Skeletal muscle cell (primary cell): ENCODE data around the gene PPP5C.
"Not testable (repeated sequence)": the region's sequence is repeated elsewhere in the genome, so short reads cannot be mapped to it uniquely, and the experiment has no call there.

Experiments used
- DNase-seq: peaks from one replicate; pipeline ENCODE4 v3.0.0-alpha.2; 2010; ENCODE audit warnings: low read depth
- H3K4me3 ChIP-seq: 2 replicates; pipeline ENCODE4 v1.5.1; 2011; ENCODE audit warnings: low read depth, mild to moderate bottlenecking, control low read depth, low read length, moderate library complexity

Gene PPP5C

DNA sequence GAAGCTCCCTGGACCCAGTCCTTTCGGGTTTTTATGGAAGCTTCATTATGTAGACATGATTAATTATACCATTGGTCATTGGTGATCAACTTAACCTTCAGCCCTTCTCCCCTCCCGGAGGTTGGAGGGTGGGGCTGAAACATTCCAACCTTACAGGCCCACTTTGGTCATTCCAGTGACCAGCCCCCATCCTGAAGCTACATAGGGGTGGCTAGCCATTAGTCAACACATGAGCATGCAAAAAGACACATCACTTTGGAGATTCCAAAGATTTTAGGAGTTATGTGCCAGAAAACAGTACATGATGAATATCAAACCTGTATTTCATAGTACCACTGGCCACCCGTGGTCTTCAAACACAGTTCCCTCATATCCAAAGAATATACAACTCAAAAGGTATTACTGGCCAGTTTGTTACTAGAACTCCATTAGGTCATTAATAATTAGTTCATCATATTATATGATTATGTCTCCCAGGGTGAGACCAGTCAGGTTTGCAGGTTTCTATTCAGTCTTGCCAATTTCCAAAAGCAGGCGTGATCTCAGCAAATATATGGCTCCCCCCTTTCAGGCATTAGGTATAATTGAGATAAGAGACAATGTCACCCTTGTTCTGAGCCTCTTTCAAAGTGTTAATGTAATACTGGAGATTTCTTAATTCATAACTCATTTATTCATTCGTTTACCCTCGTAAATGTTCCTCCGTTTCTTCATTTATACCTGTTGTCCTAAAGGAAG lies 11.1 kb downstream of the PPP5C start:
- H3K4me3 ChIP-seq = no peak overlapping the region
- DNase-seq = no peak

DNA sequence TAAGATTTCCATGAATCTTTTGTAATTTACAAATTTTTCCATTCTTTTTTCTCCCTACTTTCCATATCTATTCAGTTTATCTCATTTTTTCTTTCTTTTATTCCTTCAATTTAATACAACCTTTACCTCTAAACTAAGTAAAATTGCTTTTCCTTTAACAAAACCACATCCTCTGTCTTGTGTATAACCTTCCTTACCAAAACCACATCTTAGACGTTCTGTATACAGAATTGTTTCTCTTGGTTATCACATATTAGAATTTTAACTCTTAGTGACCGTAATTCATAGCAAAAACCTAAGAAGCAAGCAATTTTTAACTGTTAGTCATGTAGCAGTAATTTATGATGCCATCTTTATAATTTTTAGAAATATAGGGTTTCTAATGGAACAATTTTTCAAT lies 15.0 kb downstream of the PPP5C start:
- no peak for DNase-seq
- H3K4me3 ChIP-seq = no peak overlapping the region

DNA sequence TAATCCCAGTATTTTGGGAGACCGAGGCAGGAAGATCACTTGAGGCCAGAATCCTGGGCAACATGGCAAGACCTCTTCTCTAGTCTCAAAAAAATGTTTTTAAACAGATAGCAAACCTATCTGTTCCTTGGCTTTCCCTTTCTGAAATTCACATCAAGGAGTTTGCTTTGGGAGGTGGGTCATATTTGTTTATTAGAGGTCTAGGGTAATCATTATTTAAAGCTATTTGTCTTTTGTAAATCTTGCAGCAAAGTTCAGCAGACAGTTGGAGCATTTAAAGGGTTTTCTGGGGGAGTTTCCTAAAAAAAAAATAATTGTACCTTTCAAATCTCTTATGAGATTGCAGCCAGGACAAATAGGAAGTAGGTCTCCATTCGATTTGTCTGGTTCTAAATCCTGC lies 17.5 kb downstream of the PPP5C start:
- no peak overlapping the region for H3K4me3 ChIP-seq
- no peak for DNase-seq

DNA sequence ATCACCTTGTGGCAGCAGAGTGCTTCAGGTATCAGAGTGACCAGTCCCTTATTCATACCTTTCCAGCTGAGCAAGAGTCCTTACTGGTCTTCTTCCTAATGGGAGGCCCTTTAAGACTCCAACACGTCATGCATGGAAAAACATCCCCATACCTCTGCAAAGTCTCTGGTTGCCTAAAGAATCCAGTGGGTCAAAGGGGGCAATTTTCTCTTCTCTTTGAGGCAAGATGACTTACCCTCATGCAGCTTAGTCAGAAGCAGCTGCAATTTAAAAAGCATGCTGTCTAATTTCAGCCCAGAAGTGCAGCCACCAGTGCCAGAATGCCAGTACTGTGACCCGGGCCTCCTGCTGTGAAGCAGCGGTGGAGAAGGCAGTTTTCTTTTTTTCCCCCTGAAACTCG lies 18.7 kb downstream of the PPP5C start:
- no peak overlapping the region for H3K4me3 ChIP-seq
- DNase-seq = no peak

DNA sequence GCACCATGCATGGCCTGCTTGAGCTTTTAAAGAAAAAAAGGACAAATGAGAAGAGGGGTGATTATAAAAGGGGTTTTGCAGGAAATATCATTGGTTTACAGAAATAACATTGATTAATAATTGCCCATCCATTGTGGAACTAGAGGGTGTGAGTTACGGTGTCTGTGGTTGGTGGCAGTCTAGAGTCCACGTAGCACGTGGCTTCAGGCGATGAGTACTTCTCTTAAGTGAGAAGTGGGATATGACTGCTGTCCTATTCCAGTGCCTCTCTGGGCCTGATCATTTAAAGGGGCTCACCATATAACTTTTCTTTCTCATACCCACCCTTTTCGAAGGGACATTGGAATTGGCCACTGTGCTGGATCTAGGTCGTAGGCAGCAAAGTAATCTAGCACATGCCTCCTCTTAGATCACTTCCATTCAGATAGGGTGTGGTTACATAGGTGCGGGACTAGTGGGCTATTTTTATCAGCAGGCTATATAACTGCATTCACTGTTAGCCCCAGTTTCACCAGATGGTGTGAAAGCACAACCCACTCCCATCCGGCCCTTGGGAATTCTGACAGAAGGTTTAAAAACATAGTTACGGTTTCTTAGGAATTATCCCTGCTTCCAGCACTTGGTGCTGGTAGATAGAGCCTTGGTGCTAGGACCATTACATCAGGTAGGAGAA lies 19.9 kb downstream of the PPP5C start:
- DNase-seq = no peak
- H3K4me3 ChIP-seq = no peak overlapping the region

DNA sequence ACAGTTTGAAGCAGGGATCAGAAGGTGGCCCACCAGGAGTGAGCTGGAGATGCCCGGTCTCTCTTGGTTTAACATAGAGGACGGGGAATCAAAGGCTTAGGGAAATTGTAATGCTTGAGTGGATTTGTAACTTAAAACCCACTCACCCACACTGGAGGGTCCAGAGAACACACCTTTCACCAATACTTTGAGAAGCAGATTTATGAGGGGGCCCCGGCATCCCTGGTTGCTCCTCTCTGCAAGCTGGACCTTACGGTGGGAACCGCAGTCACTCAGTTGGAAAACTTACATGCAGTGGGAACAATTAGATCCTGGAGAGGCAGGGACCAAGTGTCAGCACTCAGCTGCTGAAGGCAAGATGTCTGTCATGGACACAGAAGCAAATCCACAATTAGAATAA lies 20.5 kb downstream of the PPP5C start:
- no peak for DNase-seq
- H3K4me3 ChIP-seq = no peak overlapping the region

DNA sequence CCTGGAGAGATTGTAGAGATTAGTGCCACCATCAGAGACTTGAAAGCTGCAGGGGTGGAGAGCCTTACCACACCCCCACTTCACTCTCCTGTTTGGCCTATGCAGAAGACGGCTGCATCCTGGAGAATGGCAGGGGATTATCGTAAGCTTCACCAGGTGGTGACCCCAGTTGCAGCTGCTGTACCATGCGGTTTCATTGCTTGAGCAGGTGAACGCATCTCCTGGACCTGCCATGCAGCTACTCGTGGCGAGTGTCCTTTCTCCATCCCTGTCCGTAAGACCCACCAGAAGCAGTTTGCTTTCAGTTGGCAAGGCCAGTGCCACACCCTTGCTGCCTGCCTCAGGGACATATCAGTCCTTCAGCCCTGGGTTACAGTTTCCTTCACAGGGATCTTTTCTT lies 21.2 kb downstream of the PPP5C start:
- H3K4me3 ChIP-seq = no peak overlapping the region
- DNase-seq = no peak

DNA sequence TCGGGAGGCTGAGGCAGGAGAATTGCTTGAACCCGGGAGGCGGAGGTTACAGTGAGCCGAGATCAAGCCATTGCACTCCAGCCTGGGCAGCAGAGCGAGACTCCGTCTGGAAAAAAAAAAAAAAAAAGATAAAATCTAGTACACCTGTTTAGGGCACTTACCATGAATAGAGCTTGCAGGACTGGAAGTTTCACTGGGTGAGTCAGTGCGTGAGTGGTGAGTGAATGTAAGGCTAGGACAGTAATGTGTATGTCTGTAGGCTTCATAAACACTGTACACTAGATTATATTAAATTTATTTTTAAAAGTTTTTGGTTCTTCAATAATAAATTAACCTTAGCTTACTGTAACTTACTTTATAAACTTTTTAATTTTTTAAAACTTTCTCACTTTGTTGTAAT lies 22.9 kb downstream of the PPP5C start:
- no peak overlapping the region for H3K4me3 ChIP-seq
- DNase-seq = no peak

DNA sequence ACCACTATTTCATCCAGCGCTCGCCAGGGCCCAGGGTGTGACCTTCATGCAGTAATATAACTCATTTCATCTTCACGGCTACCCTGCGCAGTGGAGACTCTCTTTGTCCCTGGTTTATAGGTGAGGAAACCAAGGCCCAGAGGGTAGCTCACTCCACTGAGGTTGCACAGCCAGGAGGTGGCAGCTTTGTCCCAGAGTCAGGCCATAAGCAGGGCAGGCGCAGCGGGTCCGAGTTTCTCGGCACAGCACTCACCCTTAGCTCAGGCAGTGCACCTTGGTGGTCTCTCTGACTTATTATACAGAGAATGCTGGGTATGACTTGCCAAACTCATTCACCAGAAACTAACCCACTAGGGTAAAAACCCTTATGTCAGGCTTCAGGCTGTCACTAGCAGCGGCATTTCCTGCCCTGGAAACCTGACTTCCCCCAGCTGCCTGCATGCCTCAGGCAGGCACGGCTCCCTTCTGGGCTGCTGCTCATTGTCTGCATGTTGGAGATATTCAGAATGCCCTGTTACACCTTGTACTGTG lies 24.5 kb downstream of the PPP5C start:
- DNase-seq = no peak
- no peak overlapping the region for H3K4me3 ChIP-seq

DNA sequence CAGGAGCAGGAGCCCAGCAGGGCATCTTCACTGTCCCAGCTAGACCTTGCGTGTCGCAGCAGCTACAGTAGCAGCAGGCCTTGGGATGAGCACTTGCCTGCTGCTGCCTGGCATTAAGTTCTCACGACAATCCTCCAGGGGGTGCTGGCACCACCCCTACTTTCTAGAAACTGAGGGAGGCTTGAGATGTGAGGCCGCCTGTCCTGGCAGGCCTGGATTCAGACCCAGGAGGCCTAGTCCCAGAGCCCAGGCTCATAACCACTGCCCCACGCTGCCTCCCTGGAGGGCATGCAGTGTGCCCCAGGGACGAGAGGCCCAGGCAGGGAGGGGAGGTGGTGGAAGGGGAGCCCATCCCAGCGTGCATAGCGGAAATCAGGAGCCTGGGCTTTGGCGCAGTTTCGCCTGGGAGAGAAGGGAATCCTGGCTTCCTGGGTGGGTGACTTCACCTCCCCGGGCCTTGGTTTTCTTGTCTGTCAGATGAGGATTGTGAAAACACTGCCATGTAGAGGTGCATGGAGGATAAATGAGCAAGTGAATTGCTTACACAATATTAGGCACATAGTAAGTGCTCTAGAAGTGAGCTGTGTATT lies 26.1 kb downstream of the PPP5C start:
- no peak for DNase-seq
- no peak overlapping the region for H3K4me3 ChIP-seq

DNA sequence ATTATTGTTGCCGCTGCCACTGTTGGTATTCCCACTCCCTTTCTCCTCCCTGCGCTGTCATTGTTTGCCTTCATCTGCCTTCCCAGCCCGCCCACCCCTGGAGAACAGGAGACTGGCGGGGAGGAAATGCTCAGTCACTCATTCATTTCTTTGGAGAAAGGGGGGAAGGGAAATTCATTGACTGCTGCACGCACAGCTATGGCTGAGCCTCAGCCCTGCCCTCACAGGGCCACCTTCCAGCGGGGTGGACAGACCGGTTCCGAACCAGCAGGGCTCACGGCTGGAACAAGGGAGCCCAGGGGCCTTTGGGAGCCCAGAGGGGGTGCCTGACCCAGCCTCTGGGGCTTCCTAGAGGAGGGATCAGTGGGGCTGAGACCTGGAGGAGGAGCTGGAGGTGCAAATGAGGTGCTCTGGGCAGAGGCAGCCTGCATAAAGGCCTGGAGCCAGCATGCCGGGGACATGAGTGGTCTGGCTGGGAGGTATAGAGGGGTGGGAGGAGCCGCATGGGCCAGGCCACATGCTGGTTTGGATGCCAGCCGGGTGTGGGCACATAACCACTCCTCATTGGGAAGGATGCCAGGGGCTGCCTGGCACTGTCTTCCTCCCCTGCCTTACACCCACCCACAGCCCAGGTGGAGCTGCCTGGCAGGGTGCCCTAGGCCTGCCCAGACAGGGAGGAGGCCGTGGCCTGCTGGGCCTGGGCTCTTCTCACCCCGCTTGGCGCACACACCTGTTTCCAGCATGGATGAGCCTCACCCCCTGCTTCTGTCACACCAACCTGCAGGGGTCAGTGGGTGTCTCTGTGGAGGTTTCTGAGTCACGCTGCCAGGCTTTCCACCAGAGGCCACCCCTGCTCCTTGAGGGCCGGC lies 26.8 kb downstream of the PPP5C start:
- H3K4me3 ChIP-seq = no peak overlapping the region
- DNase-seq = no peak

DNA sequence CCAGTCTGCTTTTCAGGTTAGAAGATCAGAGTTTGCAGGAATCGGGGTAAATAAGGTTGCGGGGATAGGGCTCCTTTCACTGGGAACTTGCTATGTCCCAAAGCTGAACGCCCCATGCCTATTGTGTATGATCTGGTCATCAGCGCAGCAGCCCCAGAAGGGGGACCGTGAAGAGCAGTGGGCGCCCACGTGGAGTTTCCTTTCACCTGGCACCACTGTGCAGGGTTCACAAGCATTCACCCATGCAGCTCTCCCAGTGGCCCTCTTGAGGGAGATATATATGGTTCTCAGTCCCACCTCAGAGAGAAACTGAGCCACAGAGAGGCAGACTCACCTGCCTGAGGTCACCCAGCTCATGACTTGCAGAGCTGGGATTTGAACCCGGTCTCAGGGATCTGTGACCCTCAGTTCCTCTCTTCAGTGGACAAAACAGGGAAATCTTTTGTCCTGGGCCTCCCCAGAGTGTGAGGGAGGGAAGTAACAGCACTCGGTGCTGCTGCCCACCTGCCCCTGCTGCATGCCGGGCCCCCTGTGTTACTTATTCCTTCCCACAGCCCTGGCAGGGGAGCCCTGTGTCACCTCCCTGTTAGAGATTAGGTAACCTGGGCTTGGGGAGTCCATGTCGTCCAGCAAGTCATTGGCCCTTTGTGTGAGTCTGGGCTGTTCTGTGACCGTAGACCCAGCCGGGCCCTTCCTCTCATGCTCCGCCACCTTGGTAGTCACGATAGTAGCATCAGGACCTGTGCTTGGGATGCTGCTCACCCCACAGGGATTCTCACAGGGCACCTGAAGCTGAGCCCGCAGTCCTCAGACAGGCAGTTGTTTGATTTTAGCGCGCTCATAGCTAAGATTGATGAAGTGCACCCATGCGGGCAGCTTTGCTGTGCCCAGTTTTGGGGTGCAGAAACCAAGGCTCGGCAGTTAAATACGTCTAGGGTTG lies 27.9 kb downstream of the PPP5C start:
- DNase-seq = no peak
- H3K4me3 ChIP-seq = no peak overlapping the region

DNA sequence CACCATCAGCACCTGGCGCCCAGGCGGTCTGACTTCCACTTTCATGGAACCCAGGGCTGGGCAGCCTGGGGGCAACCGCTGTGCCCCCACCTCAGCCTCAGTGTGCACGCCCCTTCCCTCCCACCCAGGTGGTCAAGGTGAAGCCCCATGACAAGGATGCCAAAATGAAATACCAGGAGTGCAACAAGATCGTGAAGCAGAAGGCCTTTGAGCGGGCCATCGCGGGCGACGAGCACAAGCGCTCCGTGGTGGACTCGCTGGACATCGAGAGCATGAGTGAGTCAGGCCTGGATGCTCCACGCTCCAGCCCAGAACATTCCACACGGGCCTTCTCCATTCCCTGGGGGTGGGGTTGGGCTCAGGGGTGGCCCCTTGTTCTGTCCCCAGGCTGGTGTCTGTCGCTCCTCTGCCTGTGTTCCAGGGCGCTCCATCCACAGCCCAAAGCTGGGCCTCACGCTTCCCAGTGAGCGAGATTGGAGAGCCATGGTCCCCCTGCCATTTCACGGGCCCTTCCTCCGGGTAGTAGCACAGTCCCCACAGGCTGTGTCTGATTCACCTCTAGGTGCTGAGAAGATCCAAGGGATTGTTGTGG lies 28.7 kb downstream of the PPP5C start:
- H3K4me3 ChIP-seq, DNase-seq: not testable (repeated sequence)

DNA sequence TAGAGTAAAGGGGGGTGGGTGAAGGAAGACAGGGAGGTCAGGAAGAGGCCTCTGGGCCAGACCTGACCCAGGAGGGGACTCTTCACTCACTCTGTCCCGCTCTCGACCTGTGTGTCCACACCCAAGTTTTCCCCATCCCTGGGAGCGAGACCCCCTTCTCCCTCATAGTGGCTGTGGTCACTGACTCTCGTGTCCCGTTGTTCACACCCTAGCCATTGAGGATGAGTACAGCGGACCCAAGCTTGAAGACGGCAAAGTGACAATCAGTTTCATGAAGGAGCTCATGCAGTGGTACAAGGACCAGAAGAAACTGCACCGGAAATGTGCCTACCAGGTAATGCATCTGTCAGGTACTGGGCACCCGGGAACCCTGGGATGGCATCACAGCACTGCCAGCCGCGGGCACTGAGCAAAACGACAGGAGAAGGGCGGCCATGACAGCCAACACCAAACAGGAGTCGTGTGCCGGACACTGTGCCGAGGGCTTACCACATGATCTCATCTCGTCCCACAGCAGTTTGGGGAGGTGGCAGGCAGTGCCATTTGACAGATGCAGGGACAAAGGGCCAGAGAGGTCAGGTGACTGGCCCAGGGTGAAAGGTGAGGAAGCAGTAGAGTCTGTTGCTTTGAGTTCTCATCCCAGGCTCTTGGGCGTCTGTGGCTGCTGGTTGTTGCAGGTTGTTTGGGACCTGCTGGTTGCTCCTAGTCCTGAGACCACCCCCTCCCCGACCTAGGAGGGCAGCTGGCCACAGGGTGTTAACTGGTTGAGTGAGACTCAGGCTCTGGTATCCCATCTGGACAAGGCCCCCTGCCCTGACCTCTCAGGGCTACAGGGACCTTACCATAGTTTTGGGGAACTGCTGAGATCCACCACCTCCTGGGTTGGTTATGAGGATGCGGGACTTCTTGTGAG lies 29.6 kb downstream of the PPP5C start:
- DNase-seq = no peak
- H3K4me3 ChIP-seq = no peak overlapping the region

DNA sequence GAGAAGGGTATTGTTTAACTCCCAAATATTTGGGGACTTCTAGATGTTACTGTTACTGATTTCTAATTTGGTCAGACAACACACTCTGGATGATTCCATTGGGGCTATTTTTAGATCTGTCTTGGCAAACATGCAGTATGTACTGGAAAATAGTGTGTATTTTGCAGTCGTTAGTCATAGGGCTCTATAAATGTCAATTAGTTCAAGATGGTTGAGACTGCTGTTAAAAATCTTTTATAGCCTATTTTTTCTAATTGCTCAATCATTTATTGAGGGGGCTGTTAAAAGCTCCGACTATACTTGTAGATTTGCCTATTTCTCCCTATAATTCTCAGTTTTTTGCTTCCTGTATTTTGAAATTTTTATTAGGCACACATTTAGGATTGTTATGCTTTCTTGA lies 31.4 kb downstream of the PPP5C start:
- DNase-seq = peak; percentile 52

DNA sequence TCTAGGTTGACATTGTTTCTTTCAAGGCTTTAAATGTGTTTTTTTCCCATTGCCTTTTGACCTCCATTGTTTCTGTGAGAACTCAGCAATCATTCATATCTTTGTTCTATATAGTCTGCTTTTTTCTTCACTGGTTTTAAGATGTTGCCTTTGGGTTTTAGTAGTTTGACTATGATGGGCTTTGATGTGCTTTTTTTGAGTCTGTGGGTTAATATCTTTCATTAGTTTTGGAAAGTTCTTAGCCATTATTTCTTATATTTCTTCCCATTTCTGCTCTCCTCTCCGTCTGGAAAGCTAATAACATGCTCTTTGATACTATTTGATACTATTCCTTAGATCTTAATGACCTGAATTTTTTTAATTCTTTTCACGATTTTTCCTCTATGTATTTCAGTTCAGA lies 33.8 kb downstream of the PPP5C start:
- H3K4me3 ChIP-seq = no peak overlapping the region
- DNase-seq = no peak

More for the DNA sequence above, 31.4 kb downstream of the PPP5C start:
- H3K4me3 ChIP-seq = no peak overlapping the region

DNA sequence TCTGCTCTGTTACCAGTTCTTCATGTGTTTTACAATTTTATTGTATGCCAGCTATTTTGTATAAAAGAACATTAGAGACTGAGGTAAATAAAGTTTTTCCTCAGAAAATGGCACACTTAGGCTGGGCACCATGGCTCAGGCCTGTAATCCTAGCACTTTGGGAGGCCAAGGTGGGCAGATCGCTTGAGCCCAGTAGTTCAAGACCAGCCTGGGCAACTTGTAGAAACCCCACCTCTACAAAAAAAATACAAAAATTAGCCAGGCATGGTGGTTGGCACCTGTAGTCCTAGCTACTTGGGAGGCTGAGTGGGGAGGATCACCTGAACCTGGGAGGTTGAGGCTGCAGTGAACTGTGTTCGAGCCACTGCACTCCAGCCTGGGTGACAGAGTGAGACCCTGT lies 34.5 kb downstream of the PPP5C start:
- DNase-seq = no peak
- H3K4me3 ChIP-seq = no peak overlapping the region
